Measurements from ENCODE around the gene RNF213.

The RNF213 gene

GRCh38 chr17:80260791-80261158 is at the start of gene RNF213:
Gene RNF213 (plus strand): TSS chr17:80260852. CDS start chr17:80263682, 2,830 bp downstream.
- DNase-seq (ENCODE audit: low read depth), result peak; percentile 41

GRCh38 chr17:80212109-80212508 is 48.5 kb upstream of the RNF213 start:
- no peak for DNase-seq (ENCODE audit: low read depth)

GRCh38 chr17:80212511-80212910 is 48.1 kb upstream of the RNF213 start:
- DNase-seq (ENCODE audit: low read depth), result no peak

GRCh38 chr17:80212962-80213642 is 47.5 kb upstream of the RNF213 start:
- DNase-seq (ENCODE audit: low read depth), result no peak

- DNase-seq (ENCODE audit: low read depth), result no peak
These were observed 47.0 kb upstream of the RNF213 start for GRCh38 chr17:80213643-80213975.

GRCh38 chr17:80214012-80214877 is 46.4 kb upstream of the RNF213 start:
- DNase-seq (ENCODE audit: low read depth), result no peak

GRCh38 chr17:80214878-80215210 is 45.8 kb upstream of the RNF213 start:
- DNase-seq (ENCODE audit: low read depth), result no peak

- DNase-seq (ENCODE audit: low read depth), result no peak
These were observed 43.9 kb upstream of the RNF213 start for GRCh38 chr17:80216473-80217456.

GRCh38 chr17:80217703-80218362 is 42.8 kb upstream of the RNF213 start:
- DNase-seq (ENCODE audit: low read depth), result no peak

GRCh38 chr17:80218391-80218790 is 42.3 kb upstream of the RNF213 start:
- no peak for DNase-seq (ENCODE audit: low read depth)

GRCh38 chr17:80219013-80219762 is 41.5 kb upstream of the RNF213 start:
- DNase-seq (ENCODE audit: low read depth), result peak; percentile 78

GRCh38 chr17:80219763-80220053 is 40.9 kb upstream of the RNF213 start:
- no peak for DNase-seq (ENCODE audit: low read depth)

GRCh38 chr17:80220054-80220735 is 40.5 kb upstream of the RNF213 start, which contains the start of the genes SGSH and SLC26A11:
Gene SGSH (minus strand): TSS chr17:80220333. CDS start chr17:80220313, 20 bp downstream.
Gene SLC26A11 (plus strand): TSS chr17:80220427. CDS start chr17:80221561, 1,134 bp downstream.
- DNase-seq (ENCODE audit: low read depth), result peak; percentile 57

- peak; percentile 12 for DNase-seq (ENCODE audit: low read depth)
These were observed 39.9 kb upstream of the RNF213 start for GRCh38 chr17:80220736-80221215.

GRCh38 chr17:80221351-80222105 is 39.1 kb upstream of the RNF213 start:
- DNase-seq (ENCODE audit: low read depth), result no peak

GRCh38 chr17:80222376-80223141 is 38.1 kb upstream of the RNF213 start:
- no peak for DNase-seq (ENCODE audit: low read depth)

- DNase-seq (ENCODE audit: low read depth), result no peak
These were observed 37.4 kb upstream of the RNF213 start for GRCh38 chr17:80223142-80223815.

- no peak for DNase-seq (ENCODE audit: low read depth)
These were observed 36.7 kb upstream of the RNF213 start for GRCh38 chr17:80223838-80224497.

Data from iris pigment epithelial cell (primary cell).